ENCODE measurements around the gene VGF. TPM values are rescaled to one million over a fixed set of nuclear protein-coding genes. Genes with fewer than 3 reads are reported as not detected.
A peak's percentile ranks its signal among the peaks of the same experiment; 100 is the strongest.

VGF gene
- total RNA-seq, 4 donors from 2014 or later: not detected

DNA sequence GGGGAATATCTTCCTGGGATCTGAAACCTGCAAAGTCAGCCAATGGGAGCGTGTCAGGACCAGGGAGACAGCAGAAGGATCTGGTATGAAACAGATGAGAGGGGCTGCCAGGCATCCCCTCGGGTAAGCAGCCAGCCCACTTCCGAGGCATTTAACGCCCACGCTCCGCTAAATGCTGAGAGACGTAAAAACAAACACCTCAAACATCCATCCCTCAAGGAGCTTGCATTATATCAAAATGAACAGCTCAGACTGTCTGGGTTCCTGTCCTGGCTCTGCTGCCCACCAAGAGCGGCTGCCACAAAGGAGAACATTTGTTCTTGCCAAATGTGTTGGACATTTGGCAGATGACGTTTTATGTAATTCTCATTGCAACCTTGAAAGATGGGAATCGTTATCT, 45.5 kb downstream of the VGF start:
- intact Hi-C loops (cut with DNase I; ENCODE audit: low total_unique reads): no loop called here
- Histone ChIP-seq H3K4me3 (no peak overlapping the region), H3K9me3 (no peaks in the 10 kb centered on the region), H3K27me3 (peaks cover 0 to 10% (median 6%) of the 10 kb centered on the region in 3 donors), H3K27ac (no peak overlapping the region), H3K4me1 (peaks cover 7 to 13% of the 10 kb centered on the region in 2 donors), H3K36me3 (no peaks in the 10 kb centered on the region)
- TF ChIP-seq CTCF (IDR thresholded peaks at IDR 0.05 in 4 of 5, conservative IDR thresholded peaks at IDR 0.05 in 1 of 5) (no peak), POLR2A (IDR thresholded peaks at IDR 0.05) (no peak)
- in situ Hi-C loops (cut with MboI; ENCODE audit: low sequenced_read_pairs in 4 of 4): no loop called here
- ATAC-seq: no peak
- no peak for DNase-seq

- no peak for TF ChIP-seq CTCF (IDR thresholded peaks at IDR 0.05 in 4 of 5, conservative IDR thresholded peaks at IDR 0.05 in 1 of 5)
- peaks cover 0 to 6% (median 6%) of the 10 kb centered on the region in 3 donors for H3K27me3 ChIP-seq
- no peaks in the 10 kb centered on the region for H3K36me3 ChIP-seq
- H3K27ac ChIP-seq: no peak overlapping the region
- no peak overlapping the region for H3K4me3 ChIP-seq
- in situ Hi-C loops (cut with MboI; ENCODE audit: low sequenced_read_pairs in 4 of 4): no loop called here
- intact Hi-C loops (cut with DNase I; ENCODE audit: low total_unique reads): no loop called here
- DNase-seq (no peak), ATAC-seq (no peak)
- H3K4me1 ChIP-seq: peaks cover 4 to 8% of the 10 kb centered on the region in 2 donors
- H3K9me3 ChIP-seq: no peaks in the 10 kb centered on the region
Measured at GRCh38 chr7:101118856-101119255, 46.5 kb downstream of the VGF start.

DNA sequence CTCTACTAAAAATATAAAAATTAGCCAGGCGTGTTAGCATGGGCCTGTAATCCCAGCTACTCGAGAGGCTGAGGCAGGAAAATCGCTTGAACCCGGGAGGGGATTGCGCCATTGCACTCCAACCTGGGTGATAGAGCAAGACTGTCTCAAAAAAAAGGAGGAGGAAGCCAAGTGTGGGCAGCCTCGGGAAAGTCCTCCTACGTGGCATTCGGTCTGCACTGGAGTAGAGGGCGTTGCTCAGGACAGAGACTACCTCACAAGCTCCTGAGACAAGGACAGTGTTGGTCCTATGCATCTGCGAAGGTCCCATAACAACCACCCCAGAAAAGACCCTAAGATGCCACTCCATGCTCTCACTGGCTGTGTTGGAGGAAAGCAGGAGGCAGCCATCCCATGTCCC, 48.5 kb downstream of the VGF start:
- H3K4me1 ChIP-seq: peaks cover 5% of the 10 kb centered on the region in 2 donors
- in situ Hi-C loops (cut with MboI; ENCODE audit: low sequenced_read_pairs in 4 of 4) (no loop called here), intact Hi-C loops (cut with DNase I; ENCODE audit: low total_unique reads) (no loop called here)
- no peaks in the 10 kb centered on the region for H3K36me3 ChIP-seq
- H3K27ac ChIP-seq: no peak overlapping the region
- no peaks in the 10 kb centered on the region for H3K9me3 ChIP-seq
- no peak for ATAC-seq
- DNase-seq: no peak
- no peak overlapping the region for H3K4me3 ChIP-seq
- TF ChIP-seq CTCF (IDR thresholded peaks at IDR 0.05 in 4 of 5, conservative IDR thresholded peaks at IDR 0.05 in 1 of 5) (no peak), POLR2A (IDR thresholded peaks at IDR 0.05) (no peak)
- peaks cover 0 to 4% (median 0%) of the 10 kb centered on the region in 3 donors for H3K27me3 ChIP-seq

DNA sequence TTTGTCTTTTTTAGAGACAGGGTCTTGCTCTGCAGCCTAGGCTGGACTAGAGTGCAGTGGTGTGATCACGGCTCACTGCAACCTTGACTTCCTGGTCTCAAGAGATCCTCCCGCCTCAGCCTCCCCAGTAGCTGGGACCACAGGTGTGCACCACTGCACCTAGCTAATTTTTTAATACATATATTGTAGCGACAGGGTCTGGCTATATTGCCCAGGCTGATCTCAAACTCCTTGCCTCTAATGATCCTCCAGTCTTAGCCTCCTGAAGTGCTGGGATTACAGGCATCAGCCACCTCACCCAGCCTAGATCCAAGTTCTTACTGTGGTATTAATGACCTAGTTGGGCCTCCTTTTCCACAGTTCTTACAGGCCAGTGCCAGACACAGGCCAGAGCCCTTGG, 50.2 kb downstream of the VGF start:
- DNase-seq (no peak), ATAC-seq (no peak)
- H3K36me3 ChIP-seq: no peaks in the 10 kb centered on the region
- no peaks in the 10 kb centered on the region for H3K9me3 ChIP-seq
- TF ChIP-seq CTCF (IDR thresholded peaks at IDR 0.05 in 4 of 5, conservative IDR thresholded peaks at IDR 0.05 in 1 of 5): no peak
- in situ Hi-C loops (cut with MboI; ENCODE audit: low sequenced_read_pairs in 4 of 4) (no loop called here), intact Hi-C loops (cut with DNase I; ENCODE audit: low total_unique reads) (no loop called here)
- H3K27ac ChIP-seq: no peak overlapping the region
- H3K27me3 ChIP-seq: peaks cover 0 to 4% (median 0%) of the 10 kb centered on the region in 3 donors
- H3K4me1 ChIP-seq: peaks cover 9 to 11% of the 10 kb centered on the region in 2 donors
- H3K4me3 ChIP-seq: no peak overlapping the region

GRCh38 chr7:101114492-101114891, 50.9 kb downstream of the VGF start:
- intact Hi-C loops (cut with DNase I; ENCODE audit: low total_unique reads) (no loop called here), in situ Hi-C loops (cut with MboI; ENCODE audit: low sequenced_read_pairs in 4 of 4) (no loop called here)
- ATAC-seq (no peak), DNase-seq (no peak)
- Histone ChIP-seq H3K4me1 (peaks cover 9 to 11% of the 10 kb centered on the region in 2 donors), H3K9me3 (no peaks in the 10 kb centered on the region), H3K27ac (peak overlapping the region in 2 of 4 donors; percentile 23 to 27), H3K27me3 (no peaks in the 10 kb centered on the region), H3K4me3 (no peak overlapping the region), H3K36me3 (no peaks in the 10 kb centered on the region)
- TF ChIP-seq POLR2A (IDR thresholded peaks at IDR 0.05) (no peak), CTCF (IDR thresholded peaks at IDR 0.05 in 4 of 5, conservative IDR thresholded peaks at IDR 0.05 in 1 of 5) (no peak)

Measured in gastrocnemius medialis (tissue), 4 donors.